GM19395 (cell line): Measurements from ENCODE around the gene DUSP10.

ENCODE experiments used
- ATAC-seq: cut with Tn5 transposase; IDR thresholded peaks from one replicate; pipeline ENCODE4 v1.9.1; 2021; ENCODE audit warnings: mild to moderate bottlenecking, moderate library complexity; ENCODE audit not compliant: unreplicated experiment

DUSP10 gene

GRCh38 chr1:221696718-221697461 lies 45.0 kb downstream of the DUSP10 start:
- no peak for ATAC-seq

GRCh38 chr1:221696027-221696426 lies 45.9 kb downstream of the DUSP10 start:
- no peak for ATAC-seq

GRCh38 chr1:221695301-221695700 lies 46.6 kb downstream of the DUSP10 start:
- ATAC-seq, result no peak

GRCh38 chr1:221694109-221694508 lies 47.8 kb downstream of the DUSP10 start:
- no peak for ATAC-seq

GRCh38 chr1:221693087-221693486 lies 48.8 kb downstream of the DUSP10 start:
- no peak for ATAC-seq

- no peak for ATAC-seq
Observed at GRCh38 chr1:221692643-221693042, 49.2 kb downstream of the DUSP10 start.

- ATAC-seq, result no peak
Observed at GRCh38 chr1:221691261-221691660, 50.6 kb downstream of the DUSP10 start.

- ATAC-seq, result no peak
Observed at GRCh38 chr1:221690858-221691257, 51.0 kb downstream of the DUSP10 start.

- ATAC-seq, result no peak
Observed at GRCh38 chr1:221689138-221689537, 52.8 kb downstream of the DUSP10 start.

GRCh38 chr1:221688488-221688843 lies 53.4 kb downstream of the DUSP10 start:
- no peak for ATAC-seq

- ATAC-seq, result no peak
Observed at GRCh38 chr1:221687836-221688487, 53.9 kb downstream of the DUSP10 start.

GRCh38 chr1:221683681-221684080 lies 58.2 kb downstream of the DUSP10 start:
- no peak for ATAC-seq

GRCh38 chr1:221680085-221680484 lies 61.8 kb downstream of the DUSP10 start:
- ATAC-seq, result no peak

- ATAC-seq, result no peak
Observed at GRCh38 chr1:221678014-221678413, 63.9 kb downstream of the DUSP10 start.

- ATAC-seq, result no peak
Observed at GRCh38 chr1:221675880-221676800, 65.7 kb downstream of the DUSP10 start.

- no peak for ATAC-seq
Observed at GRCh38 chr1:221672965-221673364, 68.9 kb downstream of the DUSP10 start.

GRCh38 chr1:221672239-221672645 lies 69.6 kb downstream of the DUSP10 start:
- ATAC-seq, result no peak

GRCh38 chr1:221670081-221670480 lies 71.8 kb downstream of the DUSP10 start:
- ATAC-seq, result no peak

- ATAC-seq, result no peak
Observed at GRCh38 chr1:221669441-221669840, 72.4 kb downstream of the DUSP10 start.

GRCh38 chr1:221667504-221667903 lies 74.4 kb downstream of the DUSP10 start:
- ATAC-seq, result peak; percentile 95

- no peak for ATAC-seq
Observed at GRCh38 chr1:221664253-221664652, 77.6 kb downstream of the DUSP10 start.

GRCh38 chr1:221663321-221663720 lies 78.6 kb downstream of the DUSP10 start:
- no peak for ATAC-seq
